HEK293 (cell line): ENCODE measurements around the gene CIAO1.

Experiments used
- BCL11A ChIP-seq: fragments of 450-650 bp; formaldehyde crosslinking; IDR thresholded peaks from 2 replicates; pipeline ENCODE4 v1.5.1; 2016; ENCODE audit warnings: low read depth, missing biosample characterization, missing genetic modification characterization
- BCL11B ChIP-seq: fragments of 450-650 bp; formaldehyde crosslinking; IDR thresholded peaks from 2 replicates; pipeline ENCODE4 v1.5.1; 2016; ENCODE audit warnings: low read depth, missing biosample characterization, missing genetic modification characterization
- KLF9 ChIP-seq: fragments of 450-650 bp; formaldehyde crosslinking; IDR thresholded peaks from 2 replicates; pipeline ENCODE4 v1.5.1; 2016; ENCODE audit warnings: missing biosample characterization, missing genetic modification characterization, low read depth
- MZF1 ChIP-seq: fragments of 450-650 bp; formaldehyde crosslinking; IDR thresholded peaks from 2 replicates; pipeline ENCODE4 v1.5.1; 2017; ENCODE audit warnings: missing biosample characterization, missing genetic modification characterization, borderline replicate concordance
- PRDM10 ChIP-seq: fragments of 450-650 bp; formaldehyde crosslinking; IDR thresholded peaks from 2 replicates; pipeline ENCODE4 v1.5.1; 2016; ENCODE audit warnings: missing biosample characterization, missing genetic modification characterization
- SP2 ChIP-seq: fragments of 450-650 bp; formaldehyde crosslinking; IDR thresholded peaks from 2 replicates; pipeline ENCODE4 v1.5.1; 2016; ENCODE audit warnings: missing biosample characterization, missing genetic modification characterization
- WT1 ChIP-seq: fragments of 450-650 bp; formaldehyde crosslinking; IDR thresholded peaks from 2 replicates; pipeline ENCODE4 v1.5.1; 2016; ENCODE audit warnings: missing biosample characterization, missing genetic modification characterization
- ZBTB1 ChIP-seq: fragments of 450-650 bp; formaldehyde crosslinking; IDR thresholded peaks from 2 replicates; pipeline ENCODE4 v1.5.1; 2016; ENCODE audit warnings: missing biosample characterization, missing genetic modification characterization
- ZBTB8A ChIP-seq: fragments of 450-650 bp; formaldehyde crosslinking; IDR thresholded peaks from 2 replicates; pipeline ENCODE4 v1.5.1; 2016; ENCODE audit warnings: missing biosample characterization, missing genetic modification characterization
- ZFP37 ChIP-seq: fragments of 450-650 bp; formaldehyde crosslinking; IDR thresholded peaks from 2 replicates; pipeline ENCODE4 v1.5.1; 2016; ENCODE audit warnings: missing biosample characterization, missing genetic modification characterization
- ZNF248 ChIP-seq: fragments of 450-650 bp; formaldehyde crosslinking; IDR thresholded peaks from 2 replicates; pipeline ENCODE4 v1.5.1; 2017; ENCODE audit warnings: missing biosample characterization, missing genetic modification characterization
- ZNF280C ChIP-seq: fragments of 450-650 bp; formaldehyde crosslinking; IDR thresholded peaks from 2 replicates; pipeline ENCODE4 v1.5.1; 2016; ENCODE audit warnings: missing biosample characterization, missing genetic modification characterization
- ZNF335 ChIP-seq: fragments of 450-650 bp; formaldehyde crosslinking; conservative IDR thresholded peaks from 2 replicates; pipeline ENCODE4 v1.5.1; 2016; ENCODE audit warnings: missing biosample characterization, missing genetic modification characterization
- ZNF548 ChIP-seq: fragments of 450-650 bp; formaldehyde crosslinking; IDR thresholded peaks from 2 replicates; pipeline ENCODE4 v1.5.1; 2016; ENCODE audit warnings: missing biosample characterization, missing genetic modification characterization
- ZNF571 ChIP-seq: fragments of 450-650 bp; formaldehyde crosslinking; IDR thresholded peaks from 2 replicates; pipeline ENCODE4 v1.5.0; 2017; ENCODE audit warnings: missing biosample characterization, missing genetic modification characterization
- ZNF585B ChIP-seq: fragments of 450-650 bp; formaldehyde crosslinking; IDR thresholded peaks from 2 replicates; pipeline ENCODE4 v1.5.1; 2016; ENCODE audit warnings: missing biosample characterization, missing genetic modification characterization
- ZNF623 ChIP-seq: fragments of 450-650 bp; formaldehyde crosslinking; IDR thresholded peaks from 2 replicates; pipeline ENCODE4 v1.5.1; 2016; ENCODE audit warnings: missing biosample characterization, missing genetic modification characterization
- TF ChIP-seq, protein P1 (sequence below): fragments of 450-650 bp; formaldehyde crosslinking; IDR thresholded peaks from 2 replicates; pipeline ENCODE4 v1.5.1; 2016; ENCODE audit warnings: missing biosample characterization, missing genetic modification characterization
- TF ChIP-seq, protein P2 (sequence below): fragments of 450-650 bp; formaldehyde crosslinking; IDR thresholded peaks from 2 replicates; pipeline ENCODE4 v1.5.1; 2016; ENCODE audit warnings: missing biosample characterization, missing genetic modification characterization
- TF ChIP-seq, protein P3 (sequence below): fragments of 450-650 bp; formaldehyde crosslinking; IDR thresholded peaks from 2 replicates; pipeline ENCODE4 v1.5.1; 2016; ENCODE audit warnings: missing biosample characterization, missing genetic modification characterization
- TF ChIP-seq, protein P4 (sequence below): fragments of 450-650 bp; formaldehyde crosslinking; IDR thresholded peaks from 2 replicates; pipeline ENCODE4 v1.5.1; 2016; ENCODE audit warnings: missing biosample characterization, missing genetic modification characterization
- TF ChIP-seq, protein P5 (sequence below): fragments of 450-650 bp; formaldehyde crosslinking; IDR thresholded peaks from 2 replicates; pipeline ENCODE4 v1.5.1; 2016; ENCODE audit warnings: missing biosample characterization, missing genetic modification characterization, borderline replicate concordance

Gene CIAO1

GRCh38 chr2:96265349-96265839 is 631 bp upstream of the CIAO1 start (continued):
- TF ChIP-seq BCL11B (0 out of 2 replicates have a peak, but pooled peaks have one; percentile 27), ZNF280C (tag by site-specific recombination) (no peak), ZBTB8A (tag by site-specific recombination) (no peak), ZNF623 (tag by site-specific recombination) (no peak), ZBTB1 (tag by site-specific recombination) (no peak), KLF9 (peak; percentile 67), ZNF571 (no peak), ZNF248 (tag by site-specific recombination) (no peak), WT1 (tag by site-specific recombination) (0 out of 2 replicates have a peak, but pooled peaks have one; percentile 11), SP2 (tag by site-specific recombination) (no peak), PRDM10 (tag by site-specific recombination) (peak; percentile 38; the same call in 1 of the 2 replicates), BCL11A (no peak), ZNF585B (0 out of 2 replicates have a peak, but pooled peaks have one; percentile 12), MZF1 (tag by site-specific recombination) (peak; percentile 58; the same call in 1 of the 2 replicates), ZNF335 (tag by site-specific recombination) (peak; percentile 84), ZFP37 (tag by site-specific recombination) (no peak), ZNF548 (tag by site-specific recombination) (no peak)
- TF ChIP-seq, protein P1, sequence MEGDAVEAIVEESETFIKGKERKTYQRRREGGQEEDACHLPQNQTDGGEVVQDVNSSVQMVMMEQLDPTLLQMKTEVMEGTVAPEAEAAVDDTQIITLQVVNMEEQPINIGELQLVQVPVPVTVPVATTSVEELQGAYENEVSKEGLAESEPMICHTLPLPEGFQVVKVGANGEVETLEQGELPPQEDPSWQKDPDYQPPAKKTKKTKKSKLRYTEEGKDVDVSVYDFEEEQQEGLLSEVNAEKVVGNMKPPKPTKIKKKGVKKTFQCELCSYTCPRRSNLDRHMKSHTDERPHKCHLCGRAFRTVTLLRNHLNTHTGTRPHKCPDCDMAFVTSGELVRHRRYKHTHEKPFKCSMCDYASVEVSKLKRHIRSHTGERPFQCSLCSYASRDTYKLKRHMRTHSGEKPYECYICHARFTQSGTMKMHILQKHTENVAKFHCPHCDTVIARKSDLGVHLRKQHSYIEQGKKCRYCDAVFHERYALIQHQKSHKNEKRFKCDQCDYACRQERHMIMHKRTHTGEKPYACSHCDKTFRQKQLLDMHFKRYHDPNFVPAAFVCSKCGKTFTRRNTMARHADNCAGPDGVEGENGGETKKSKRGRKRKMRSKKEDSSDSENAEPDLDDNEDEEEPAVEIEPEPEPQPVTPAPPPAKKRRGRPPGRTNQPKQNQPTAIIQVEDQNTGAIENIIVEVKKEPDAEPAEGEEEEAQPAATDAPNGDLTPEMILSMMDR: no peak
- TF ChIP-seq, protein P2, sequence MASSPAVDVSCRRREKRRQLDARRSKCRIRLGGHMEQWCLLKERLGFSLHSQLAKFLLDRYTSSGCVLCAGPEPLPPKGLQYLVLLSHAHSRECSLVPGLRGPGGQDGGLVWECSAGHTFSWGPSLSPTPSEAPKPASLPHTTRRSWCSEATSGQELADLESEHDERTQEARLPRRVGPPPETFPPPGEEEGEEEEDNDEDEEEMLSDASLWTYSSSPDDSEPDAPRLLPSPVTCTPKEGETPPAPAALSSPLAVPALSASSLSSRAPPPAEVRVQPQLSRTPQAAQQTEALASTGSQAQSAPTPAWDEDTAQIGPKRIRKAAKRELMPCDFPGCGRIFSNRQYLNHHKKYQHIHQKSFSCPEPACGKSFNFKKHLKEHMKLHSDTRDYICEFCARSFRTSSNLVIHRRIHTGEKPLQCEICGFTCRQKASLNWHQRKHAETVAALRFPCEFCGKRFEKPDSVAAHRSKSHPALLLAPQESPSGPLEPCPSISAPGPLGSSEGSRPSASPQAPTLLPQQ (tag by site-specific recombination): no peak
- TF ChIP-seq, protein P3, sequence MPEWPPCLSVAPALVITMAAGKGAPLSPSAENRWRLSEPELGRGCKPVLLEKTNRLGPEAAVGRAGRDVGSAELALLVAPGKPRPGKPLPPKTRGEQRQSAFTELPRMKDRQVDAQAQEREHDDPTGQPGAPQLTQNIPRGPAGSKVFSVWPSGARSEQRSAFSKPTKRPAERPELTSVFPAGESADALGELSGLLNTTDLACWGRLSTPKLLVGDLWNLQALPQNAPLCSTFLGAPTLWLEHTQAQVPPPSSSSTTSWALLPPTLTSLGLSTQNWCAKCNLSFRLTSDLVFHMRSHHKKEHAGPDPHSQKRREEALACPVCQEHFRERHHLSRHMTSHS: no peak
- TF ChIP-seq, protein P4, sequence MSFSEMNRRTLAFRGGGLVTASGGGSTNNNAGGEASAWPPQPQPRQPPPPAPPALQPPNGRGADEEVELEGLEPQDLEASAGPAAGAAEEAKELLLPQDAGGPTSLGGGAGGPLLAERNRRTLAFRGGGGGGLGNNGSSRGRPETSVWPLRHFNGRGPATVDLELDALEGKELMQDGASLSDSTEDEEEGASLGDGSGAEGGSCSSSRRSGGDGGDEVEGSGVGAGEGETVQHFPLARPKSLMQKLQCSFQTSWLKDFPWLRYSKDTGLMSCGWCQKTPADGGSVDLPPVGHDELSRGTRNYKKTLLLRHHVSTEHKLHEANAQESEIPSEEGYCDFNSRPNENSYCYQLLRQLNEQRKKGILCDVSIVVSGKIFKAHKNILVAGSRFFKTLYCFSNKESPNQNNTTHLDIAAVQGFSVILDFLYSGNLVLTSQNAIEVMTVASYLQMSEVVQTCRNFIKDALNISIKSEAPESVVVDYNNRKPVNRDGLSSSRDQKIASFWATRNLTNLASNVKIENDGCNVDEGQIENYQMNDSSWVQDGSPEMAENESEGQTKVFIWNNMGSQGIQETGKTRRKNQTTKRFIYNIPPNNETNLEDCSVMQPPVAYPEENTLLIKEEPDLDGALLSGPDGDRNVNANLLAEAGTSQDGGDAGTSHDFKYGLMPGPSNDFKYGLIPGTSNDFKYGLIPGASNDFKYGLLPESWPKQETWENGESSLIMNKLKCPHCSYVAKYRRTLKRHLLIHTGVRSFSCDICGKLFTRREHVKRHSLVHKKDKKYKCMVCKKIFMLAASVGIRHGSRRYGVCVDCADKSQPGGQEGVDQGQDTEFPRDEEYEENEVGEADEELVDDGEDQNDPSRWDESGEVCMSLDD (tag by site-specific recombination): peak; percentile 52; the same call in 1 of the 2 replicates
- TF ChIP-seq, protein P5, sequence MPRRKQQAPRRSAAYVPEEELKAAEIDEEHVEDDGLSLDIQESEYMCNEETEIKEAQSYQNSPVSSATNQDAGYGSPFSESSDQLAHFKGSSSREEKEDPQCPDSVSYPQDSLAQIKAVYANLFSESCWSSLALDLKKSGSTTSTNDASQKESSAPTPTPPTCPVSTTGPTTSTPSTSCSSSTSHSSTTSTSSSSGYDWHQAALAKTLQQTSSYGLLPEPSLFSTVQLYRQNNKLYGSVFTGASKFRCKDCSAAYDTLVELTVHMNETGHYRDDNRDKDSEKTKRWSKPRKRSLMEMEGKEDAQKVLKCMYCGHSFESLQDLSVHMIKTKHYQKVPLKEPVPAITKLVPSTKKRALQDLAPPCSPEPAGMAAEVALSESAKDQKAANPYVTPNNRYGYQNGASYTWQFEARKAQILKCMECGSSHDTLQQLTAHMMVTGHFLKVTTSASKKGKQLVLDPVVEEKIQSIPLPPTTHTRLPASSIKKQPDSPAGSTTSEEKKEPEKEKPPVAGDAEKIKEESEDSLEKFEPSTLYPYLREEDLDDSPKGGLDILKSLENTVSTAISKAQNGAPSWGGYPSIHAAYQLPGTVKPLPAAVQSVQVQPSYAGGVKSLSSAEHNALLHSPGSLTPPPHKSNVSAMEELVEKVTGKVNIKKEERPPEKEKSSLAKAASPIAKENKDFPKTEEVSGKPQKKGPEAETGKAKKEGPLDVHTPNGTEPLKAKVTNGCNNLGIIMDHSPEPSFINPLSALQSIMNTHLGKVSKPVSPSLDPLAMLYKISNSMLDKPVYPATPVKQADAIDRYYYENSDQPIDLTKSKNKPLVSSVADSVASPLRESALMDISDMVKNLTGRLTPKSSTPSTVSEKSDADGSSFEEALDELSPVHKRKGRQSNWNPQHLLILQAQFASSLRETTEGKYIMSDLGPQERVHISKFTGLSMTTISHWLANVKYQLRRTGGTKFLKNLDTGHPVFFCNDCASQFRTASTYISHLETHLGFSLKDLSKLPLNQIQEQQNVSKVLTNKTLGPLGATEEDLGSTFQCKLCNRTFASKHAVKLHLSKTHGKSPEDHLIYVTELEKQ (tag by site-specific recombination): no peak
